HEK293 (cell line): ENCODE measurements around the gene SAMM50.

Experiments used
- MYNN ChIP-seq: fragments of 450-650 bp; formaldehyde crosslinking; IDR thresholded peaks from 2 replicates; pipeline ENCODE4 v1.5.1; 2016; ENCODE audit warnings: missing biosample characterization, missing genetic modification characterization, borderline replicate concordance
- OSR2 ChIP-seq: fragments of 450-650 bp; formaldehyde crosslinking; IDR thresholded peaks from 2 replicates; pipeline ENCODE4 v1.5.1; 2016; ENCODE audit warnings: missing biosample characterization, missing genetic modification characterization
- ZBTB7A ChIP-seq: fragments of 450-650 bp; formaldehyde crosslinking; IDR thresholded peaks from 2 replicates; pipeline ENCODE4 v1.5.1; 2016; ENCODE audit warnings: low read depth, missing biosample characterization, missing genetic modification characterization
- ZNF175 ChIP-seq: fragments of 450-650 bp; formaldehyde crosslinking; IDR thresholded peaks from 2 replicates; pipeline ENCODE4 v1.5.1; 2016; ENCODE audit warnings: missing biosample characterization, missing genetic modification characterization
- ZNF391 ChIP-seq: fragments of 450-650 bp; formaldehyde crosslinking; IDR thresholded peaks from 2 replicates; pipeline ENCODE4 v1.5.1; 2016; ENCODE audit warnings: low read depth, missing biosample characterization, missing genetic modification characterization, borderline replicate concordance
- TF ChIP-seq, protein P1 (sequence below): fragments of 450-650 bp; IDR thresholded peaks from 2 replicates; pipeline ENCODE4 v1.5.1; 2018; ENCODE audit warnings: missing biosample characterization, mild to moderate bottlenecking, missing genetic modification characterization
- TF ChIP-seq, protein P2 (sequence below): fragments of 450-650 bp; formaldehyde crosslinking; IDR thresholded peaks from 2 replicates; pipeline ENCODE4 v1.5.1; 2016; ENCODE audit warnings: missing biosample characterization, missing genetic modification characterization
- TF ChIP-seq, protein P3 (sequence below): fragments of 450-650 bp; formaldehyde crosslinking; IDR thresholded peaks from 2 replicates; pipeline ENCODE4 v1.5.1; 2016; ENCODE audit warnings: missing biosample characterization, missing genetic modification characterization

DNA sequence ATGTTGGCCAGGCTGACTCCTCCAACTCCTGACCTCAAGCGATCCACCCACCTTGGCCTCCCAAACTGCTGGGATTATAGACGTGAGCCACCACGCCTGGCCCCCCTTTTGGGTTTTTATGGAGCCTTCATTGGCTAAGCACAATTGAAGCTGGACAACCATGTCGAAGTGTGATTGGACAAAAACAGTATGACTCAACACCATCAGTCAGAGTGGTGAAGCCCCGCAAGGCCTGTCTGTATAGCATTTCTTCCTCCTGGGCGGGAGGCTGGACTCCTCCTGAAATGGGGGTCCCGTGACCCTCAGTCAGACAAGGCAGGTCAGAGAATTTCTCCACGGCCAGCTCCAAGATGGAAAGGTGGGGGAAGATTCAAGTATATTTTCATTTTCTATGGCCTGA, 65.7 kb downstream of the SAMM50 start:
- TF ChIP-seq, protein P1, sequence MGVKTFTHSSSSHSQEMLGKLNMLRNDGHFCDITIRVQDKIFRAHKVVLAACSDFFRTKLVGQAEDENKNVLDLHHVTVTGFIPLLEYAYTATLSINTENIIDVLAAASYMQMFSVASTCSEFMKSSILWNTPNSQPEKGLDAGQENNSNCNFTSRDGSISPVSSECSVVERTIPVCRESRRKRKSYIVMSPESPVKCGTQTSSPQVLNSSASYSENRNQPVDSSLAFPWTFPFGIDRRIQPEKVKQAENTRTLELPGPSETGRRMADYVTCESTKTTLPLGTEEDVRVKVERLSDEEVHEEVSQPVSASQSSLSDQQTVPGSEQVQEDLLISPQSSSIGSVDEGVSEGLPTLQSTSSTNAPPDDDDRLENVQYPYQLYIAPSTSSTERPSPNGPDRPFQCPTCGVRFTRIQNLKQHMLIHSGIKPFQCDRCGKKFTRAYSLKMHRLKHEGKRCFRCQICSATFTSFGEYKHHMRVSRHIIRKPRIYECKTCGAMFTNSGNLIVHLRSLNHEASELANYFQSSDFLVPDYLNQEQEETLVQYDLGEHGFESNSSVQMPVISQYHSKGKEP (tag by site-specific recombination) = no peak
- TF ChIP-seq, protein P2, sequence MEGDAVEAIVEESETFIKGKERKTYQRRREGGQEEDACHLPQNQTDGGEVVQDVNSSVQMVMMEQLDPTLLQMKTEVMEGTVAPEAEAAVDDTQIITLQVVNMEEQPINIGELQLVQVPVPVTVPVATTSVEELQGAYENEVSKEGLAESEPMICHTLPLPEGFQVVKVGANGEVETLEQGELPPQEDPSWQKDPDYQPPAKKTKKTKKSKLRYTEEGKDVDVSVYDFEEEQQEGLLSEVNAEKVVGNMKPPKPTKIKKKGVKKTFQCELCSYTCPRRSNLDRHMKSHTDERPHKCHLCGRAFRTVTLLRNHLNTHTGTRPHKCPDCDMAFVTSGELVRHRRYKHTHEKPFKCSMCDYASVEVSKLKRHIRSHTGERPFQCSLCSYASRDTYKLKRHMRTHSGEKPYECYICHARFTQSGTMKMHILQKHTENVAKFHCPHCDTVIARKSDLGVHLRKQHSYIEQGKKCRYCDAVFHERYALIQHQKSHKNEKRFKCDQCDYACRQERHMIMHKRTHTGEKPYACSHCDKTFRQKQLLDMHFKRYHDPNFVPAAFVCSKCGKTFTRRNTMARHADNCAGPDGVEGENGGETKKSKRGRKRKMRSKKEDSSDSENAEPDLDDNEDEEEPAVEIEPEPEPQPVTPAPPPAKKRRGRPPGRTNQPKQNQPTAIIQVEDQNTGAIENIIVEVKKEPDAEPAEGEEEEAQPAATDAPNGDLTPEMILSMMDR (tag by site-specific recombination) = no peak
- TF ChIP-seq, protein P3, sequence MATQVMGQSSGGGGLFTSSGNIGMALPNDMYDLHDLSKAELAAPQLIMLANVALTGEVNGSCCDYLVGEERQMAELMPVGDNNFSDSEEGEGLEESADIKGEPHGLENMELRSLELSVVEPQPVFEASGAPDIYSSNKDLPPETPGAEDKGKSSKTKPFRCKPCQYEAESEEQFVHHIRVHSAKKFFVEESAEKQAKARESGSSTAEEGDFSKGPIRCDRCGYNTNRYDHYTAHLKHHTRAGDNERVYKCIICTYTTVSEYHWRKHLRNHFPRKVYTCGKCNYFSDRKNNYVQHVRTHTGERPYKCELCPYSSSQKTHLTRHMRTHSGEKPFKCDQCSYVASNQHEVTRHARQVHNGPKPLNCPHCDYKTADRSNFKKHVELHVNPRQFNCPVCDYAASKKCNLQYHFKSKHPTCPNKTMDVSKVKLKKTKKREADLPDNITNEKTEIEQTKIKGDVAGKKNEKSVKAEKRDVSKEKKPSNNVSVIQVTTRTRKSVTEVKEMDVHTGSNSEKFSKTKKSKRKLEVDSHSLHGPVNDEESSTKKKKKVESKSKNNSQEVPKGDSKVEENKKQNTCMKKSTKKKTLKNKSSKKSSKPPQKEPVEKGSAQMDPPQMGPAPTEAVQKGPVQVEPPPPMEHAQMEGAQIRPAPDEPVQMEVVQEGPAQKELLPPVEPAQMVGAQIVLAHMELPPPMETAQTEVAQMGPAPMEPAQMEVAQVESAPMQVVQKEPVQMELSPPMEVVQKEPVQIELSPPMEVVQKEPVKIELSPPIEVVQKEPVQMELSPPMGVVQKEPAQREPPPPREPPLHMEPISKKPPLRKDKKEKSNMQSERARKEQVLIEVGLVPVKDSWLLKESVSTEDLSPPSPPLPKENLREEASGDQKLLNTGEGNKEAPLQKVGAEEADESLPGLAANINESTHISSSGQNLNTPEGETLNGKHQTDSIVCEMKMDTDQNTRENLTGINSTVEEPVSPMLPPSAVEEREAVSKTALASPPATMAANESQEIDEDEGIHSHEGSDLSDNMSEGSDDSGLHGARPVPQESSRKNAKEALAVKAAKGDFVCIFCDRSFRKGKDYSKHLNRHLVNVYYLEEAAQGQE (tag by site-specific recombination) = no peak
- TF ChIP-seq ZNF175 (no peak), ZNF391 (no peak), ZBTB7A (no peak), OSR2 (tag by site-specific recombination) (no peak), MYNN (no peak)
